Pancreas (tissue), 10 donors: ENCODE measurements around the gene VPS52. TPM values are rescaled to one million over a fixed set of nuclear protein-coding genes. Genes with fewer than 3 reads are reported as not detected.
A peak's percentile ranks its signal among the peaks of the same experiment; 100 is the strongest.

Experiments
- ATAC-seq, 4 donors: fragments of 200-7000 bp; cut with Tn5 transposase; one replicate each; pipeline versions ENCODE4 v1.8.0 to v1.9.1; 2020; ENCODE audit warnings: mild to moderate bottlenecking in 4 of 4, moderate library complexity in 4 of 4
- DNase-seq, 6 donors: peaks; one replicate each; pipeline ENCODE4 v3.0.0-alpha.2; 2020
- FAIRE-seq: peaks from 2 replicates; lab custom pipeline; 2012; peaks lifted over from hg19 to GRCh38; lab: Jason Lieb, UNC
- H3K27ac ChIP-seq, 4 donors: fragments of 200-600 bp; sonication (generic); 1 replicate in 3 of 4; 2 replicates in 1 of 4; pipeline versions ENCODE4 v1.5.0 to v1.8.0; 2020
- H3K27me3 ChIP-seq, 4 donors: fragments of 200-600 bp; one replicate each; pipeline ENCODE4 v1.8.0; 2021
- H3K36me3 ChIP-seq, 3 donors: fragments of 200-600 bp; sonication (generic) in 1 of 3; one replicate each; pipeline versions ENCODE4 v1.5.0 to v1.8.0; 2020 to 2021
- H3K4me1 ChIP-seq, 3 donors: fragments of 200-600 bp; one replicate each; pipeline ENCODE4 v1.8.0; 2021
- H3K4me3 ChIP-seq, 4 donors: fragments of 200-600 bp; sonication (generic) in 2 of 4; one replicate each; pipeline versions ENCODE4 v1.5.0 to v1.8.0; 2020 to 2021
- H3K9me3 ChIP-seq, 4 donors: fragments of 200-600 bp; one replicate each; pipeline ENCODE4 v1.8.0; 2021
- WGBS, 2 donors: extraction: QIAGEN DNeasy Blood & Tissue Kit; methylation state at CpG; one replicate each; pipeline ENCODE4 v1.1.7; 2013; 5-methylcytosine and 5-hydroxymethylcytosine counted together
- intact Hi-C, 3 donors: fragments of 100-400 bp; cut with DNase I; formaldehyde crosslinking; loops; one replicate each; pipeline versions ENCODE4 v1.11.1 to v1.14.2; 2022
- polyA plus RNA-seq, 2 donors: library from polyadenylated mRNA; stranded (reverse); fragments of 200-250 nt; gene quantifications; one replicate each; pipeline ENCODE4 v1.2.3, GENCODE V29; 2013
- total RNA-seq, 6 donors: library from RNA; stranded (reverse); fragmentation: NEBNext Ultra II Directional in 4 of 6; extraction: Animal tissue kit (Norgen Biotek cat#: 25700) in 4 of 6; gene quantifications; one replicate each; pipeline versions ENCODE4 v1.2.1 to v1.2.4, GENCODE V29; 2021 to 2023
- TF ChIP-seq, protein P1 (sequence below), 4 donors: fragments of 200-600 bp; sonication (generic) in 3 of 4; IDR thresholded peaks; one replicate each; pipeline versions ENCODE4 v1.5.0 to v1.8.0; 2021; ENCODE audit warnings: antibody characterized with exemption in 4 of 4
- donor health status: healthy with polysubstance abuse.
- donor health status: DM: no; HTN: no; CAD: no; lungs with moderate emphysema.
- donor health status: DM: no; HTN: no; CAD: no.
- donor health status: control.
- donor health status: control.
- donor health status: Bipolar disorder and iron deficiency.
- donor health status: DM: yes; HTN: yes; CAD: no.
- donor health status: DM: no; HTN: no; CAD: no.
- donor health status: DM: no; HTN: no; CAD: no.
- donor health status: DM: yes; HTN: yes; CAD: no.

VPS52 gene, protein sequence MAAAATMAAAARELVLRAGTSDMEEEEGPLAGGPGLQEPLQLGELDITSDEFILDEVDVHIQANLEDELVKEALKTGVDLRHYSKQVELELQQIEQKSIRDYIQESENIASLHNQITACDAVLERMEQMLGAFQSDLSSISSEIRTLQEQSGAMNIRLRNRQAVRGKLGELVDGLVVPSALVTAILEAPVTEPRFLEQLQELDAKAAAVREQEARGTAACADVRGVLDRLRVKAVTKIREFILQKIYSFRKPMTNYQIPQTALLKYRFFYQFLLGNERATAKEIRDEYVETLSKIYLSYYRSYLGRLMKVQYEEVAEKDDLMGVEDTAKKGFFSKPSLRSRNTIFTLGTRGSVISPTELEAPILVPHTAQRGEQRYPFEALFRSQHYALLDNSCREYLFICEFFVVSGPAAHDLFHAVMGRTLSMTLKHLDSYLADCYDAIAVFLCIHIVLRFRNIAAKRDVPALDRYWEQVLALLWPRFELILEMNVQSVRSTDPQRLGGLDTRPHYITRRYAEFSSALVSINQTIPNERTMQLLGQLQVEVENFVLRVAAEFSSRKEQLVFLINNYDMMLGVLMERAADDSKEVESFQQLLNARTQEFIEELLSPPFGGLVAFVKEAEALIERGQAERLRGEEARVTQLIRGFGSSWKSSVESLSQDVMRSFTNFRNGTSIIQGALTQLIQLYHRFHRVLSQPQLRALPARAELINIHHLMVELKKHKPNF
- total RNA-seq: 10 to 100 TPM; 23.2 to 37.5 (median 24.8) TPM
- 10 to 100 TPM; 50.1 to 62.2 TPM for polyA plus RNA-seq

DNA sequence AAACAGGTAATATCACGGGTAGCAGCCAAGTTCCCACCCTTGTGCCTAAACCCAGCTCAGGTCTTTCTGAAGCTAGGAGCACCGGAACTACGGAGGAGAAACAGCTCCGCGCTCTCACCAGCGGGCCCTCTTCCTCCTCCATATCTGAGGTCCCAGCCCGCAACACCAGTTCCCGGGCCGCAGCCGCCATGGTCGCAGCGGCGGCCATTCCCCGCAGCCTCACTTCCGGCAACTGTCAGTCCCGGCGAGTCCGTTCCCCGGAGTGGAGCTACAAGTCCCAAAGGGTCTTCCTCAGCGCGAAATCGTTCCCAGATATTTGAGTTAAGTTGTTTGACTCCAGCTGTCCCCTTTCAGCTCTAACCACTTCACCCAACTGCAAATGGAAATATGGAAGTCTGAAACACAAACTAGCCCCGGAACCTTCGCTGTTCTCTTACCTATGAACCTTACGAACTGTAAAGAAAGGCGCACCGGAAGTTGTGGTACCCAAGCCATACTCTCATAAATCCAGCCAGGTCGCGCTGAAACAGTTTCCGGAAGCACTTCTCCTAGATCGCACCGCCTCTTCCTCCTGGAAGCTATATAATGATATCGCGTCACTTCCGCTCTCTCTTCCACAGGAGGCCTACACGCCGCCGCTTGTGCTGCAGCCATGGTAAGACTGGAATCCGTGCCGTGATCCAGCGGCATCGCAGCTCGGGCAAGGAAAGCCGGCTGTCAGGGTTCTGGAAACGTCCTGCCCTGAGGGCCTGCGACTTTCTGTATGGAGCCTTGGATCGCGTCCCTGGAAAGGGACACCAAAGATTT lies at the start of gene VPS52, which contains the start of gene RPS18:
VPS52 (minus strand) TSS at position 409 of the 807 bp plus-strand sequence; CDS start at position 208, 201 bp downstream.
RPS18 (plus strand) TSS at position 608 of the 807 bp plus-strand sequence; CDS start at position 653, 45 bp downstream.
- Histone ChIP-seq H3K4me3 (peak within 1 kb of the TSS; percentile 75 to 89 (median 82)), H3K9me3 (no peaks in the 10 kb centered on the region), H3K36me3 (peaks cover 0 to 41% (median 30%) of the 10 kb centered on the region in 3 donors), H3K4me1 (peaks cover 22 to 32% (median 23%) of the 10 kb centered on the region in 3 donors), H3K27me3 (no peaks in the 10 kb centered on the region), H3K27ac (peak within 1 kb of the TSS; percentile 81 to 93 (median 92))
- DNase-seq (peak; percentile 87 to 96 (median 94)), FAIRE-seq (peak; percentile 59), ATAC-seq (peak; percentile 94 to 96 (median 95))
- intact Hi-C loops: no loop called here
- WGBS, 2 donors: 0 to 1% methylated on average over 48 of the region's 48 CpGs
- TF ChIP-seq, protein P1, sequence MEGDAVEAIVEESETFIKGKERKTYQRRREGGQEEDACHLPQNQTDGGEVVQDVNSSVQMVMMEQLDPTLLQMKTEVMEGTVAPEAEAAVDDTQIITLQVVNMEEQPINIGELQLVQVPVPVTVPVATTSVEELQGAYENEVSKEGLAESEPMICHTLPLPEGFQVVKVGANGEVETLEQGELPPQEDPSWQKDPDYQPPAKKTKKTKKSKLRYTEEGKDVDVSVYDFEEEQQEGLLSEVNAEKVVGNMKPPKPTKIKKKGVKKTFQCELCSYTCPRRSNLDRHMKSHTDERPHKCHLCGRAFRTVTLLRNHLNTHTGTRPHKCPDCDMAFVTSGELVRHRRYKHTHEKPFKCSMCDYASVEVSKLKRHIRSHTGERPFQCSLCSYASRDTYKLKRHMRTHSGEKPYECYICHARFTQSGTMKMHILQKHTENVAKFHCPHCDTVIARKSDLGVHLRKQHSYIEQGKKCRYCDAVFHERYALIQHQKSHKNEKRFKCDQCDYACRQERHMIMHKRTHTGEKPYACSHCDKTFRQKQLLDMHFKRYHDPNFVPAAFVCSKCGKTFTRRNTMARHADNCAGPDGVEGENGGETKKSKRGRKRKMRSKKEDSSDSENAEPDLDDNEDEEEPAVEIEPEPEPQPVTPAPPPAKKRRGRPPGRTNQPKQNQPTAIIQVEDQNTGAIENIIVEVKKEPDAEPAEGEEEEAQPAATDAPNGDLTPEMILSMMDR (IDR thresholded peaks at IDR 0.05): no peak

GRCh38 chr6:33321227-33321626 lies 49.6 kb upstream of the VPS52 start:
- no peak for ATAC-seq
- TF ChIP-seq, protein P1 (IDR thresholded peaks at IDR 0.05): no peak
- peaks cover 0 to 19% (median 0%) of the 10 kb centered on the region in 3 donors for H3K36me3 ChIP-seq
- H3K27me3 ChIP-seq: no peaks in the 10 kb centered on the region
- FAIRE-seq: no peak
- peak in 1 of 6 donors; percentile 21 for DNase-seq
- peak overlapping the region in 1 of 4 donors; percentile 45 for H3K27ac ChIP-seq
- peaks cover 0 to 43% (median 12%) of the 10 kb centered on the region in 3 donors for H3K4me1 ChIP-seq
- WGBS, 2 donors: 72 to 78% methylated on average over 9 of the region's 9 CpGs
- peak overlapping the region in 1 of 4 donors; percentile 65 for H3K4me3 ChIP-seq
- intact Hi-C loops: no loop called here
- no peaks in the 10 kb centered on the region for H3K9me3 ChIP-seq

DNA sequence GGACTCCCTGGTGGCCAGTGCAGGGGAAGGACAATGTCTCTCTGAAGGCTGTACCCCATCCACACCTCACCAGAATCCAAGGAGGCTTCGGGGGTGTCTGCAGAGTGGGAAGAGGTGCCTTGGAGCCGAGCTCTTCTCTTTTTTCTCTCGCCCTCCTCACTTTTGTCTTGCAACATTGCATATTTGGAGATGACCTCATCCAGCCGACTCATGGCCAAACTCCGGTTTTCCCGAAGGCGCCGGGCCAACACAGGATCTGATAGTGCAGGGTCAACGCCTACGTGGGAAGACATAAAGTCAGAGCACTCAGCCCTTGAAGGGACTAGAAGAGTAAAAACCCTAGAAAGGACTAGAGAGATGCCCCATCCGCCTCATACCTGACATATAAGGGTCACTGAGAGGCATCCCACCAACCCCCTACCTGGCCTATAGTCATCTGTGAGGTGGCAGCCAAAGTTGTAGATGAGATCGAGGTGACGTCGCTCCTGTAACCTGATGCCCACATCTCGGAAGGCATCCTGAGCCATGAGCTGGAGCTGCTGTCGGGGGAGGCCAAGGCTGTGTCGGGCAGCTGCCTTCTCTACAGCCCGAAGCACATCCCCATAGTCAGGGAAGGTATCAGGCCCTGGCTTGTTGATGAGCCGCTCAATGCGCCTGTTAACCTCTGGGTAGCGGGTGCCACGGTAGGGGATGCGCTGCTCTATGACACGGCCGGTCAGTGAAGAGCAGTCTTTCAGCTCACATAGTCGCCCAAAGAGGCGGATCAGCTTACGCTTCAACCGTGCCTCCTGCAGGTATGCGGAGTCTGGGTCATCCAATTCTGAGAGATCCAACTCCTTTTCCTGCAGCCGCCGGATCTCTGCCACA lies 48.9 kb upstream of the VPS52 start:
- Histone ChIP-seq H3K4me1 (peaks cover 0 to 43% (median 12%) of the 10 kb centered on the region in 3 donors), H3K9me3 (no peaks in the 10 kb centered on the region), H3K4me3 (no peak overlapping the region), H3K27me3 (no peaks in the 10 kb centered on the region), H3K36me3 (peaks cover 0 to 19% (median 0%) of the 10 kb centered on the region in 3 donors), H3K27ac (peak overlapping the region in 1 of 4 donors; percentile 45)
- peak in 5 of 6 donors; percentile 46 to 73 (median 63) for DNase-seq
- intact Hi-C loops: no loop called here
- TF ChIP-seq, protein P1 (IDR thresholded peaks at IDR 0.05): no peak
- WGBS, 2 donors: 72 to 76% methylated on average over 32 of the region's 32 CpGs
- ATAC-seq: no peak
- FAIRE-seq: no peak

GRCh38 chr6:33319939-33320314 lies 48.3 kb upstream of the VPS52 start:
- intact Hi-C loops: no loop called here
- Histone ChIP-seq H3K9me3 (no peaks in the 10 kb centered on the region), H3K4me1 (peaks cover 0 to 45% (median 14%) of the 10 kb centered on the region in 3 donors), H3K4me3 (no peak overlapping the region), H3K27ac (peak overlapping the region in 1 of 4 donors; percentile 45), H3K36me3 (peaks cover 0 to 19% (median 0%) of the 10 kb centered on the region in 3 donors), H3K27me3 (no peaks in the 10 kb centered on the region)
- 86 to 88% methylated on average over 3 of the region's 3 CpGs for WGBS, 2 donors
- ATAC-seq: no peak
- TF ChIP-seq, protein P1 (IDR thresholded peaks at IDR 0.05): no peak
- no peak for DNase-seq
- FAIRE-seq: no peak
